SJSA1 (cell line): ENCODE data around the gene TCTN1. TPM values are rescaled to one million over a fixed set of nuclear protein-coding genes. Genes with fewer than 3 reads are reported as not detected.
A peak's percentile ranks its signal among the peaks of the same experiment; 100 is the strongest.

ENCODE experiments used
- DNase-seq, 2 experiments: peaks; one replicate each; pipeline ENCODE4 v3.0.0-alpha.2; 2015 to 2020; ENCODE audit warnings: low spot score in 2 of 2, low read depth in 1 of 2
- H3K27ac ChIP-seq: fragments of 250-450 bp; sonication (Bioruptor Pico); 2 replicates; pipeline ENCODE4 v1.5.1; 2020; ENCODE audit warnings: mild to moderate bottlenecking, moderate library complexity
- H3K27me3 ChIP-seq: fragments of 250-450 bp; sonication (Bioruptor Pico); replicated peaks from 2 replicates; pipeline ENCODE4 v1.5.1; 2020; ENCODE audit warnings: mild to moderate bottlenecking, moderate library complexity
- H3K36me3 ChIP-seq: fragments of 250-450 bp; sonication (Bioruptor Pico); 2 replicates; pipeline ENCODE4 v1.5.1; 2020; ENCODE audit warnings: mild to moderate bottlenecking
- H3K4me1 ChIP-seq: fragments of 250-450 bp; sonication (Bioruptor Pico); replicated peaks from 2 replicates; pipeline ENCODE4 v1.6.1; 2021; ENCODE audit warnings: mild to moderate bottlenecking
- H3K4me3 ChIP-seq: fragments of 250-450 bp; sonication (Bioruptor Pico); 2 replicates; pipeline ENCODE4 v1.5.1; 2020; ENCODE audit warnings: mild to moderate bottlenecking
- H3K9me3 ChIP-seq: fragments of 250-450 bp; sonication (Bioruptor Pico); replicated peaks from 2 replicates; pipeline ENCODE4 v1.5.1; 2020; ENCODE audit warnings: mild to moderate bottlenecking
- total RNA-seq: library from RNA; depleted of rRNA; stranded (reverse); fragments of >200 nt; shearing (Covaris generic); gene quantifications from 2 replicates; pipeline ENCODE4 v1.2.3, GENCODE V29; 2014; rRNA removed

TCTN1 gene
- total RNA-seq, 1 experiment from 2014 or later = 23.3 TPM

- no peak for DNase-seq
- no peaks in the 10 kb centered on the region; the same call in 1 of the 2 replicates for H3K9me3 ChIP-seq
- H3K36me3 ChIP-seq = no peaks in the 10 kb centered on the region
- H3K27me3 ChIP-seq = peaks cover 27% of the 10 kb centered on the region
- H3K27ac ChIP-seq = no peak overlapping the region
- peaks cover 5% of the 10 kb centered on the region for H3K4me1 ChIP-seq
- H3K4me3 ChIP-seq = no peak overlapping the region
These were observed 73.7 kb downstream of the TCTN1 start for GRCh38 chr12:110687396-110688169.

GRCh38 chr12:110688446-110689280 is 74.7 kb downstream of the TCTN1 start, which contains the start of gene HVCN1:
Gene HVCN1, minus strand, starts transcription at chr12:110689115. Its CDS starts 5,870 bp downstream, at chr12:110683245.
- Histone ChIP-seq H3K4me3 (no peak within 1 kb of the TSS; the same call in 1 of the 2 replicates), H3K9me3 (no peaks in the 10 kb centered on the region; the same call in 1 of the 2 replicates), H3K36me3 (no peaks in the 10 kb centered on the region), H3K27ac (no peak within 1 kb of the TSS), H3K4me1 (peaks cover 5% of the 10 kb centered on the region), H3K27me3 (peaks cover 25% of the 10 kb centered on the region)
- no peak for DNase-seq

DNA sequence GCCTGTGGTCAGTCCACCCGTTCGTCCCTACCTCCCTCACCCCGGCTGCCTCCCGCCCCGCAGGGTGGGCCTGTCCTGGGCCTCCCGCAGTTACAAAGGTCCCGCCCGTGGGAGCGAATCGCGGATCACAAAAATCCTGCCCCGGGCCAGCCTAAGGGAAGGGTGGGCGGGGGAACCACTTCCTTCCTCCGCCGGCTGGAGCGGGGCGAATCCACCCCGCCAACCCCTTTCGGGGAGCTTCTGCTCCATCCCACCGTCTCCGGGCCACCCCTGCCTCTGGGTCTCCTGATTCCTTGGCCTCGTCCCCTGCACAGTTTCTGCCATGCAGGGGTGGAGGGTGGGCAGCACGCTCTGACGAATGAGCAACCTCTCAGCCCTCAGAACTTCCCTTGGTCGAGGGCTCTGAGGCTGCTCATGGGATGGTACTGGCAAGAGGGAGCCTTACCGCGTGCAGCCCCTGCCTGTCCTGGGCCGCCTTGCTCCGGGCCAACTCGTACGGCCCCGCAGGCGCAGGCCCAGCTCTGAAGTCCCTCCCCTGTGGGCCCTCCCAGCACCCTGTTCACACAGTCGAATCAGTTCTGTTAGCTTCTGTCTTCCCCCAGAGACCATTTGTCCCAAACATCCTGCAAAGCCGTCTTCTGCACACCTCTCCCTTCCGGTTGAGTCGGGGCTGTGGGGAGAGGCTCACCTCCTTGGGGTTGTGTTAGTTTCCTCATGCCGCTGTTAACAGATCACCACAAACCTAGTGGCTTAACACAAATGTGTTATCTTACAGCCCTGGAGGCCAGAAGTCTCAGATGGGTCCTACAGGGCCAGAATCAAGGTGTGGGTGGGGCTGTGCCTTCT is 75.6 kb downstream of the TCTN1 start:
- no peaks in the 10 kb centered on the region; the same call in 1 of the 2 replicates for H3K9me3 ChIP-seq
- no peak for DNase-seq
- H3K36me3 ChIP-seq = no peaks in the 10 kb centered on the region
- peaks cover 5% of the 10 kb centered on the region for H3K4me1 ChIP-seq
- no peak overlapping the region for H3K4me3 ChIP-seq
- H3K27me3 ChIP-seq = peaks cover 25% of the 10 kb centered on the region
- no peak overlapping the region for H3K27ac ChIP-seq

- DNase-seq = no peak
- H3K4me3 ChIP-seq = no peak overlapping the region
These were observed 76.2 kb downstream of the TCTN1 start for GRCh38 chr12:110690127-110690430.

DNA sequence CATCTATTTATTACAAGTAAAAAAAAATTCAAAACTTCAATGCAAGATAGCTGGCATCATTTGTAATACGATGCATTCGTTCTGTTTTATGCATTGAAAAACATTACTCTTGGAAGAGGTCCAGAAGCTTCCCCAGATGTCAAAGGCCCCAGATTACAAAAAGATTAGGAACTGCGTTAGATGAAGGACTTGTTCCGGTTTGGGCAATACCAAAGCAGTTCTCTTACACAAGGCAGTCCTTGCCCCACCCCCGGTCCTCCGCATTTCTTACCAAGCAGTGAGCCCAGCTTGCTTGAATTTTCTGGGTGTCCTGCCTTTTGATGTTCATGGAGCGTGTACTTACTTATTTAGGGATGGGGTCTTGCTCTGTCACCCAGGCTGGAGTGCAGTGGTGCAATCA is 79.8 kb downstream of the TCTN1 start:
- no peak overlapping the region for H3K27ac ChIP-seq
- no peaks in the 10 kb centered on the region; the same call in 1 of the 2 replicates for H3K9me3 ChIP-seq
- peaks cover 8% of the 10 kb centered on the region for H3K4me1 ChIP-seq
- peaks cover 10% of the 10 kb centered on the region for H3K27me3 ChIP-seq
- H3K36me3 ChIP-seq = no peaks in the 10 kb centered on the region
- no peak overlapping the region for H3K4me3 ChIP-seq
- no peak for DNase-seq

More at GRCh38 chr12:110690127-110690430, 76.2 kb downstream of the TCTN1 start:
- Histone ChIP-seq H3K36me3 (no peaks in the 10 kb centered on the region), H3K27ac (no peak overlapping the region), H3K9me3 (no peaks in the 10 kb centered on the region; the same call in 1 of the 2 replicates), H3K4me1 (peaks cover 5% of the 10 kb centered on the region), H3K27me3 (peaks cover 25% of the 10 kb centered on the region)

GRCh38 chr12:110694330-110694901 is 80.5 kb downstream of the TCTN1 start:
- no peaks in the 10 kb centered on the region for H3K36me3 ChIP-seq
- no peak for DNase-seq
- H3K4me1 ChIP-seq = peaks cover 8% of the 10 kb centered on the region
- no peak overlapping the region for H3K27ac ChIP-seq
- H3K4me3 ChIP-seq = no peak overlapping the region
- no peaks in the 10 kb centered on the region; the same call in 1 of the 2 replicates for H3K9me3 ChIP-seq
- peaks cover 7% of the 10 kb centered on the region for H3K27me3 ChIP-seq

DNA sequence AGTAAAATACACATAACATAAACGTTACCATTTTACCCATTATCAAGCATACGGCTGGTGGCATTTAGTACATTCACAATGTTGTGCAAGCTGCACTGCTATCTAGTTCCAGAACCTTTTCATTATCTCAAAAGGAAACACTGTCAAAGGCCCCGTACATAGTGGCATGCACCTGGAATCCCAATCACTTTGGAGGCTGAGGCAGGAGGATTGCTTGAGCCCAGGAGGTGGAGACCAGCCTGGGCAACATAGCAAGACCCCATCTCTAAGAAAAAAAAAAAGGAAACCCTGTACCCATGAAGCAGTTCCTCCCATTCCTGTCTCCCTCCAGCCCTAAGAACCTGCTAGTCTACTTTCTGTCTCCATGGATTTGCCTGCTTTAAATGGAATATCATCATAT is 82.4 kb downstream of the TCTN1 start:
- DNase-seq = no peak
- H3K4me3 ChIP-seq = no peak overlapping the region
- no peak overlapping the region for H3K27ac ChIP-seq
- H3K36me3 ChIP-seq = no peaks in the 10 kb centered on the region
- H3K4me1 ChIP-seq = peaks cover 8% of the 10 kb centered on the region
- H3K9me3 ChIP-seq = no peaks in the 10 kb centered on the region
- H3K27me3 ChIP-seq = no peaks in the 10 kb centered on the region

DNA sequence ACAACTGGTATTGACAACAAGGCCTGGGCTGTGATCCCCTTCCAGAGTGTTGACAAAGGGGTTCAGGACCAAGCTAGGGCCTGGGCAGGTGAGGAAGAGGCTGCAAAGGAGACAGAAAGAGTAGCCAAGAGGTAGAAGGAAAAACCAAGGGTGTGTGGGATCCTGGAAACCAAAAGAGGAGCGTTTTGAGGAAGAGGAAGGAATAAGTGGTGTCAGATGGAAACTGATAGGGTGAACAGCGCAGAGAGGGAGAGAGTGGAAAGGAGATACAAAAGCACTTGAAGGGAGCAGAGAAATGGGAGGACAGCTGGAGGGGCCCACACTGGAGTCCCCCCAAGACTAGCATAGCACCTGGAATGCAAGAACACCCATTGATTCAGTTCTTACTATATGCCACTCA is 83.3 kb downstream of the TCTN1 start:
- DNase-seq = no peak
- no peaks in the 10 kb centered on the region for H3K27me3 ChIP-seq

GRCh38 chr12:110698171-110698902 is 84.4 kb downstream of the TCTN1 start:
- H3K36me3 ChIP-seq = no peaks in the 10 kb centered on the region
- H3K9me3 ChIP-seq = no peaks in the 10 kb centered on the region
- H3K27me3 ChIP-seq = no peaks in the 10 kb centered on the region
- H3K4me1 ChIP-seq = peaks cover 8% of the 10 kb centered on the region
- DNase-seq = peak; percentile 52 to 64
- H3K4me3 ChIP-seq = no peak overlapping the region
- H3K27ac ChIP-seq = no peak overlapping the region

More for the DNA sequence above, 83.3 kb downstream of the TCTN1 start:
- Histone ChIP-seq H3K27ac (no peak overlapping the region), H3K4me1 (peaks cover 8% of the 10 kb centered on the region), H3K4me3 (no peak overlapping the region), H3K36me3 (no peaks in the 10 kb centered on the region), H3K9me3 (no peaks in the 10 kb centered on the region)

Other genes starting within 250 kb of the TCTN1 start
- 54.9 and 62.4 TPM in 2 replicates for gene ANAPC7, start 210.4 kb upstream of the TCTN1 start, total RNA-seq
- 350 and 558 TPM in 2 replicates for gene ARPC3, start 163.8 kb upstream of the TCTN1 start, total RNA-seq
- 40.4 and 57.6 TPM in 2 replicates for gene GPN3, start 145.9 kb upstream of the TCTN1 start, total RNA-seq
- 5.9 and 16.3 TPM in 2 replicates for gene FAM216A, start 145.3 kb upstream of the TCTN1 start, total RNA-seq
- 83.0 and 88.2 TPM in 2 replicates for gene VPS29, start 112.0 kb upstream of the TCTN1 start, total RNA-seq
- gene RAD9B, start 111.8 kb upstream of the TCTN1 start, total RNA-seq = 1.2 TPM in 1 of 2 replicates, not detected in the other
- gene PPTC7, start 30.8 kb upstream of the TCTN1 start, total RNA-seq = 4.7 and 5.6 TPM in 2 replicates
- not detected in 2 replicates for gene HVCN1, start 75.0 kb downstream of the TCTN1 start, total RNA-seq
- gene PPP1CC, start 128.8 kb downstream of the TCTN1 start, total RNA-seq = 143 and 154 TPM in 2 replicates
- gene CCDC63, start 232.9 kb downstream of the TCTN1 start, total RNA-seq = not detected in 2 replicates